ENCODE measurements around the gene MRPL44. TPM values are rescaled to one million over a fixed set of nuclear protein-coding genes. Genes with fewer than 3 reads are reported as not detected.

The MRPL44 gene
- total and polyA plus RNA-seq, 2 of the 13 experiments (the other 11 are each of a cell fraction or from before 2014, with no cell fraction given): 38.4 to 78.0 TPM

DNA sequence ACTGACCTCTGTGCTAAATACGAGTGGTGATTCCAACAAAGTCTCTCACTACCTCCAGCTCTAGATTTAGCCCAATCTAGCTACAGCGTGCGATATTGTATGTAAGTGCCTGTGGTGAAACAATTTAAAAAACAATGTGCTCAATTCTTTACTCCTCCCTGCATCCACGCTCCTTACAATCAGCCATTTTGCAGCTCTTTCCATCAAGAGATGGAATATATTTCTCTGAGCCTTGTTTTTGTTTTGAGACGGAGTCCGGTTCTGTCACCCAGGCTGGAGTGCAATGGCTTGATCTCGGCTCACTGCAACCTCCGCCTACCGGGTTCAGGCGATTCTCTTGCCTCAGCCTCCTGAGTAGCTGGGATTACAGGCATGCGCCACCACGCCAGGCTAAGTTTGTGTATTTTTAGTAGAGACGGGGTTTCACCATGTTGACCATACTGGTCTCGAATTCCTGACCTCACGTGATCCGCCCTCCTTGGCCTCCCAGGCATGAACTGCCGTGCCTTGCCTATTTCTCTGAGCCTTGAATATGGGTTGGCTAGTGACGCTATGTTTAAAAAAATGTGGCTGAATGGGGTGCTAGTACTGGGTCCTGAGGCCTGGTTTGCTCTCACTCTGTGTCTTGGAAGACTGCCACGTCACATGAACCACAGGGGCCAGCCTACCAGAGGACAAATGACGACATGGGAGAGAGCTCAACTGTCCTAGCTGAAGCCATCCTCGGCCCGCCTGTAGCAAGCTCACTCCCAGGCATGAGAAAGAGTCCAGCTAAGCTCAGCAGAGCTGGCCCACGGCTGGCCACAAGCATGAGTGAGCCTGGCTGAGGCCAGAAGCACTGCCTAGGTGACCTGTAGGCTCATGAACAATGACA is 26.9 kb upstream of the MRPL44 start (continued):
- peak; percentile 50 for TF ChIP-seq MED8 (CRISPR knock-in tag; IDR thresholded peaks at IDR 0.05; ENCODE audit: insufficient replicate concordance)
- peak; percentile 25; the same call in 1 of the 2 replicates for TF ChIP-seq STAG1 (CRISPR knock-in tag; IDR thresholded peaks at IDR 0.05)
- TF ChIP-seq KLF12 (CRISPR knock-in tag; IDR thresholded peaks at IDR 0.05; ENCODE audit: borderline replicate concordance): no peak
- TF ChIP-seq ZNF768 (CRISPR knock-in tag; IDR thresholded peaks at IDR 0.05): 0 out of 2 replicates have a peak, but pooled peaks have one; percentile 7
- peak; percentile 69 for TF ChIP-seq THAP11 (CRISPR knock-in tag; IDR thresholded peaks at IDR 0.05)
- TF ChIP-seq, protein P1, sequence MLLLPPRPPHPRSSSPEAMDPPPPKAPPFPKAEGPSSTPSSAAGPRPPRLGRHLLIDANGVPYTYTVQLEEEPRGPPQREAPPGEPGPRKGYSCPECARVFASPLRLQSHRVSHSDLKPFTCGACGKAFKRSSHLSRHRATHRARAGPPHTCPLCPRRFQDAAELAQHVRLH (CRISPR knock-in tag; IDR thresholded peaks at IDR 0.05; ENCODE audit: borderline replicate concordance, low read depth): peak; percentile 99
- peak; percentile 80 for TF ChIP-seq ZNF792 (CRISPR knock-in tag; IDR thresholded peaks at IDR 0.05)
- TF ChIP-seq ZFP90 (CRISPR knock-in tag; IDR thresholded peaks at IDR 0.05; ENCODE audit: borderline replicate concordance): peak; percentile 84; the same call in 1 of the 2 replicates
- TF ChIP-seq RBAK (CRISPR knock-in tag; IDR thresholded peaks at IDR 0.05): peak; percentile 80; the same call in 1 of the 2 replicates
- TF ChIP-seq MIER3 (CRISPR knock-in tag; IDR thresholded peaks at IDR 0.05; ENCODE audit: borderline replicate concordance): peak; percentile 32; the same call in 1 of the 2 replicates
- TF ChIP-seq, protein P2, sequence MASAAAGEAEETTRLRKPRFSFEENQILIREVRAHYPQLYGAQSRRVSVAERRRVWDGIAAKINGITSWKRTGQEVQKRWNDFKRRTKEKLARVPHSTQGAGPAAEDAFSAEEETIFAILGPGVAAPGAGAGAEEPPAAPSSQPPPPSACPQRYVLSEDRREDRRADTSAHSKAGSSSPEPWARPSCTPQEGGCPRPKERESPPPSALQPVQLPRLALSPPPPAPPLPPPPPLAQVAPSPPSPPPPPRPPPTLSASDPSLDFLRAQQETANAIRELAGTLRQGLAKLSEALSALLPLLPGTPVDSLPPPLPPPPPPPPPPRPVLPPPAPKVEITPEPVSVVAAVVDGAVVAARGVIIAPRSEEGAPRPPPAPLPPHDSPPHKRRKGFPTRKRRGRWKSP (CRISPR knock-in tag; IDR thresholded peaks at IDR 0.05): peak; percentile 70
- peak; percentile 56; the same call in 1 of the 2 replicates for TF ChIP-seq CEBPB (IDR thresholded peaks at IDR 0.05; ENCODE audit: borderline replicate concordance, low read depth, low read length)
- TF ChIP-seq, protein P3, sequence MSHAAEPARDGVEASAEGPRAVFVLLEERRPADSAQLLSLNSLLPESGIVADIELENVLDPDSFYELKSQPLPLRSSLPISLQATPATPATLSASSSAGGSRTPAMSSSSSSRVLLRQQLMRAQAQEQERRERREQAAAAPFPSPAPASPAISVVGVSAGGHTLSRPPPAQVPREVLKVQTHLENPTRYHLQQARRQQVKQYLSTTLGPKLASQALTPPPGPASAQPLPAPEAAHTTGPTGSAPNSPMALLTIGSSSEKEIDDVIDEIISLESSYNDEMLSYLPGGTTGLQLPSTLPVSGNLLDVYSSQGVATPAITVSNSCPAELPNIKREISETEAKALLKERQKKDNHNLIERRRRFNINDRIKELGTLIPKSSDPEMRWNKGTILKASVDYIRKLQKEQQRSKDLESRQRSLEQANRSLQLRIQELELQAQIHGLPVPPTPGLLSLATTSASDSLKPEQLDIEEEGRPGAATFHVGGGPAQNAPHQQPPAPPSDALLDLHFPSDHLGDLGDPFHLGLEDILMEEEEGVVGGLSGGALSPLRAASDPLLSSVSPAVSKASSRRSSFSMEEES (CRISPR knock-in tag; IDR thresholded peaks at IDR 0.05): peak; percentile 92
- TF ChIP-seq ZBTB42 (CRISPR knock-in tag; IDR thresholded peaks at IDR 0.05): 0 out of 2 replicates have a peak, but pooled peaks have one; percentile 33
- peak; percentile 96 for TF ChIP-seq BHLHE40 (IDR thresholded peaks at IDR 0.05; ENCODE audit: low read length)
- TF ChIP-seq ZNF644 (CRISPR knock-in tag; IDR thresholded peaks at IDR 0.05; ENCODE audit: low read depth): peak; percentile 91
- peak; percentile 71; the same call in 1 of the 2 replicates for TF ChIP-seq ZNF3 (CRISPR knock-in tag; IDR thresholded peaks at IDR 0.05)
- no peak for TF ChIP-seq ZNF326 (CRISPR knock-in tag; IDR thresholded peaks at IDR 0.05; ENCODE audit: borderline replicate concordance)
- TF ChIP-seq, protein P4, sequence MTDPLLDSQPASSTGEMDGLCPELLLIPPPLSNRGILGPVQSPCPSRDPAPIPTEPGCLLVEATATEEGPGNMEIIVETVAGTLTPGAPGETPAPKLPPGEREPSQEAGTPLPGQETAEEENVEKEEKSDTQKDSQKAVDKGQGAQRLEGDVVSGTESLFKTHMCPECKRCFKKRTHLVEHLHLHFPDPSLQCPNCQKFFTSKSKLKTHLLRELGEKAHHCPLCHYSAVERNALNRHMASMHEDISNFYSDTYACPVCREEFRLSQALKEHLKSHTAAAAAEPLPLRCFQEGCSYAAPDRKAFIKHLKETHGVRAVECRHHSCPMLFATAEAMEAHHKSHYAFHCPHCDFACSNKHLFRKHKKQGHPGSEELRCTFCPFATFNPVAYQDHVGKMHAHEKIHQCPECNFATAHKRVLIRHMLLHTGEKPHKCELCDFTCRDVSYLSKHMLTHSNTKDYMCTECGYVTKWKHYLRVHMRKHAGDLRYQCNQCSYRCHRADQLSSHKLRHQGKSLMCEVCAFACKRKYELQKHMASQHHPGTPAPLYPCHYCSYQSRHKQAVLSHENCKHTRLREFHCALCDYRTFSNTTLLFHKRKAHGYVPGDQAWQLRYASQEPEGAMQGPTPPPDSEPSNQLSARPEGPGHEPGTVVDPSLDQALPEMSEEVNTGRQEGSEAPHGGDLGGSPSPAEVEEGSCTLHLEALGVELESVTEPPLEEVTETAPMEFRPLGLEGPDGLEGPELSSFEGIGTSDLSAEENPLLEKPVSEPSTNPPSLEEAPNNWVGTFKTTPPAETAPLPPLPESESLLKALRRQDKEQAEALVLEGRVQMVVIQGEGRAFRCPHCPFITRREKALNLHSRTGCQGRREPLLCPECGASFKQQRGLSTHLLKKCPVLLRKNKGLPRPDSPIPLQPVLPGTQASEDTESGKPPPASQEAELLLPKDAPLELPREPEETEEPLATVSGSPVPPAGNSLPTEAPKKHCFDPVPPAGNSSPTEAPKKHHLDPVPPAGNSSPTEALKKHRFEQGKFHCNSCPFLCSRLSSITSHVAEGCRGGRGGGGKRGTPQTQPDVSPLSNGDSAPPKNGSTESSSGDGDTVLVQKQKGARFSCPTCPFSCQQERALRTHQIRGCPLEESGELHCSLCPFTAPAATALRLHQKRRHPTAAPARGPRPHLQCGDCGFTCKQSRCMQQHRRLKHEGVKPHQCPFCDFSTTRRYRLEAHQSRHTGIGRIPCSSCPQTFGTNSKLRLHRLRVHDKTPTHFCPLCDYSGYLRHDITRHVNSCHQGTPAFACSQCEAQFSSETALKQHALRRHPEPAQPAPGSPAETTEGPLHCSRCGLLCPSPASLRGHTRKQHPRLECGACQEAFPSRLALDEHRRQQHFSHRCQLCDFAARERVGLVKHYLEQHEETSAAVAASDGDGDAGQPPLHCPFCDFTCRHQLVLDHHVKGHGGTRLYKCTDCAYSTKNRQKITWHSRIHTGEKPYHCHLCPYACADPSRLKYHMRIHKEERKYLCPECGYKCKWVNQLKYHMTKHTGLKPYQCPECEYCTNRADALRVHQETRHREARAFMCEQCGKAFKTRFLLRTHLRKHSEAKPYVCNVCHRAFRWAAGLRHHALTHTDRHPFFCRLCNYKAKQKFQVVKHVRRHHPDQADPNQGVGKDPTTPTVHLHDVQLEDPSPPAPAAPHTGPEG (CRISPR knock-in tag; IDR thresholded peaks at IDR 0.05): peak; percentile 58; the same call in 1 of the 2 replicates
- peak; percentile 87 for TF ChIP-seq CREM (IDR thresholded peaks at IDR 0.05)
- no peak for TF ChIP-seq CREM (CRISPR knock-in tag; IDR thresholded peaks at IDR 0.05)

Measured in HepG2 (cell line).